ENCODE measurements around the gene IRF2. TPM values are rescaled to one million over a fixed set of nuclear protein-coding genes. Genes with fewer than 3 reads are reported as not detected.

IRF2 gene
- total RNA-seq, 1 donor from 2014 or later, result 21.8 TPM

GRCh38 chr4:184410748-184411147 lies 63.6 kb downstream of the IRF2 start:
- Mint-ChIP-seq H3K4me1 (ENCODE audit: unreplicated experiment) (peaks cover 37% of the 10 kb centered on the region), H3K4me3 (ENCODE audit: unreplicated experiment) (no peak overlapping the region), H3K27ac (ENCODE audit: unreplicated experiment) (no peak overlapping the region), H3K9me3 (ENCODE audit: unreplicated experiment) (no peaks in the 10 kb centered on the region), H3K36me3 (ENCODE audit: unreplicated experiment) (peaks cover 44% of the 10 kb centered on the region), H3K27me3 (ENCODE audit: unreplicated experiment) (no peaks in the 10 kb centered on the region)
- DNase-seq (ENCODE audit: extremely low spot score, unreplicated experiment), result no peak
- TF ChIP-seq CTCF (IDR thresholded peaks at IDR 0.05), result no peak

- peak overlapping the region; percentile 42 for H3K27ac Mint-ChIP-seq (ENCODE audit: unreplicated experiment)
- H3K36me3 Mint-ChIP-seq (ENCODE audit: unreplicated experiment), result peaks cover 43% of the 10 kb centered on the region
- no peak for TF ChIP-seq CTCF (IDR thresholded peaks at IDR 0.05)
- no peak overlapping the region for H3K4me3 Mint-ChIP-seq (ENCODE audit: unreplicated experiment)
- H3K27me3 Mint-ChIP-seq (ENCODE audit: unreplicated experiment), result no peaks in the 10 kb centered on the region
- peaks cover 39% of the 10 kb centered on the region for H3K4me1 Mint-ChIP-seq (ENCODE audit: unreplicated experiment)
- DNase-seq (ENCODE audit: extremely low spot score, unreplicated experiment), result no peak
- H3K9me3 Mint-ChIP-seq (ENCODE audit: unreplicated experiment), result no peaks in the 10 kb centered on the region
These were observed 64.2 kb downstream of the IRF2 start for GRCh38 chr4:184409911-184410692.

GRCh38 chr4:184409502-184409901 lies 64.8 kb downstream of the IRF2 start:
- Mint-ChIP-seq H3K4me1 (ENCODE audit: unreplicated experiment) (peaks cover 39% of the 10 kb centered on the region), H3K9me3 (ENCODE audit: unreplicated experiment) (no peaks in the 10 kb centered on the region), H3K27me3 (ENCODE audit: unreplicated experiment) (no peaks in the 10 kb centered on the region), H3K4me3 (ENCODE audit: unreplicated experiment) (no peak overlapping the region), H3K27ac (ENCODE audit: unreplicated experiment) (peak overlapping the region; percentile 62), H3K36me3 (ENCODE audit: unreplicated experiment) (peaks cover 40% of the 10 kb centered on the region)
- TF ChIP-seq CTCF (IDR thresholded peaks at IDR 0.05), result no peak
- DNase-seq (ENCODE audit: extremely low spot score, unreplicated experiment), result no peak

GRCh38 chr4:184408684-184409081 lies 65.7 kb downstream of the IRF2 start:
- H3K9me3 Mint-ChIP-seq (ENCODE audit: unreplicated experiment), result no peaks in the 10 kb centered on the region
- DNase-seq (ENCODE audit: extremely low spot score, unreplicated experiment), result no peak
- H3K4me1 Mint-ChIP-seq (ENCODE audit: unreplicated experiment), result peaks cover 40% of the 10 kb centered on the region
- peaks cover 41% of the 10 kb centered on the region for H3K36me3 Mint-ChIP-seq (ENCODE audit: unreplicated experiment)
- H3K27me3 Mint-ChIP-seq (ENCODE audit: unreplicated experiment), result no peaks in the 10 kb centered on the region
- no peak overlapping the region for H3K4me3 Mint-ChIP-seq (ENCODE audit: unreplicated experiment)
- peak overlapping the region; percentile 91 for H3K27ac Mint-ChIP-seq (ENCODE audit: unreplicated experiment)
- no peak for TF ChIP-seq CTCF (IDR thresholded peaks at IDR 0.05)

GRCh38 chr4:184408021-184408683 lies 66.2 kb downstream of the IRF2 start:
- H3K4me3 Mint-ChIP-seq (ENCODE audit: unreplicated experiment), result peak overlapping the region; percentile 15
- H3K27ac Mint-ChIP-seq (ENCODE audit: unreplicated experiment), result peak overlapping the region; percentile 91
- peaks cover 45% of the 10 kb centered on the region for H3K4me1 Mint-ChIP-seq (ENCODE audit: unreplicated experiment)
- H3K36me3 Mint-ChIP-seq (ENCODE audit: unreplicated experiment), result peaks cover 42% of the 10 kb centered on the region
- DNase-seq (ENCODE audit: extremely low spot score, unreplicated experiment), result no peak
- H3K9me3 Mint-ChIP-seq (ENCODE audit: unreplicated experiment), result no peaks in the 10 kb centered on the region
- no peaks in the 10 kb centered on the region for H3K27me3 Mint-ChIP-seq (ENCODE audit: unreplicated experiment)
- no peak for TF ChIP-seq CTCF (IDR thresholded peaks at IDR 0.05)

Measured in osteocyte (in vitro differentiated cells).